ENCODE data around the gene ELN.
A peak's percentile ranks its signal among the peaks of the same experiment; 100 is the strongest.

The ELN gene

GRCh38 chr7:74053589-74054186 is 25.7 kb downstream of the ELN start:
- peaks cover 6% of the 10 kb centered on the region for H3K9me3 Mint-ChIP-seq
- peaks cover 58% of the 10 kb centered on the region for H3K27me3 Mint-ChIP-seq
- ATAC-seq = no peak
- no peaks in the 10 kb centered on the region for H3K36me3 Mint-ChIP-seq
- no peak overlapping the region for H3K27ac Mint-ChIP-seq
- H3K4me1 Mint-ChIP-seq = peaks cover 15% of the 10 kb centered on the region
- no peak overlapping the region for H3K4me3 Mint-ChIP-seq

GRCh38 chr7:74056096-74056915 is 28.3 kb downstream of the ELN start:
- no peak overlapping the region for H3K4me3 Mint-ChIP-seq
- H3K9me3 Mint-ChIP-seq = peaks cover 6% of the 10 kb centered on the region
- ATAC-seq = no peak
- no peak overlapping the region for H3K27ac Mint-ChIP-seq
- H3K27me3 Mint-ChIP-seq = peaks cover 61% of the 10 kb centered on the region
- no peaks in the 10 kb centered on the region for H3K36me3 Mint-ChIP-seq
- H3K4me1 Mint-ChIP-seq = peaks cover 15% of the 10 kb centered on the region

- Mint-ChIP-seq H3K27me3 (peaks cover 56% of the 10 kb centered on the region), H3K4me1 (peaks cover 16% of the 10 kb centered on the region), H3K27ac (no peak overlapping the region), H3K4me3 (no peak overlapping the region), H3K9me3 (peaks cover 6% of the 10 kb centered on the region), H3K36me3 (no peaks in the 10 kb centered on the region)
- no peak for ATAC-seq
Observed at GRCh38 chr7:74057216-74057925, 29.4 kb downstream of the ELN start.

GRCh38 chr7:74057987-74058386 is 30.0 kb downstream of the ELN start:
- ATAC-seq = no peak

GRCh38 chr7:74058486-74058885 is 30.5 kb downstream of the ELN start:
- Mint-ChIP-seq H3K9me3 (peaks cover 4% of the 10 kb centered on the region), H3K27ac (no peak overlapping the region), H3K36me3 (no peaks in the 10 kb centered on the region), H3K4me3 (no peak overlapping the region), H3K27me3 (peaks cover 50% of the 10 kb centered on the region), H3K4me1 (peaks cover 13% of the 10 kb centered on the region)
- ATAC-seq = no peak

More at GRCh38 chr7:74057987-74058386, 30.0 kb downstream of the ELN start:
- Mint-ChIP-seq H3K27ac (no peak overlapping the region), H3K9me3 (peaks cover 6% of the 10 kb centered on the region), H3K4me1 (peaks cover 13% of the 10 kb centered on the region), H3K36me3 (no peaks in the 10 kb centered on the region), H3K27me3 (peaks cover 50% of the 10 kb centered on the region), H3K4me3 (no peak overlapping the region)

- ATAC-seq = no peak
- peaks cover 13% of the 10 kb centered on the region for H3K4me1 Mint-ChIP-seq
- H3K36me3 Mint-ChIP-seq = no peaks in the 10 kb centered on the region
- H3K27me3 Mint-ChIP-seq = peaks cover 49% of the 10 kb centered on the region
- no peak overlapping the region for H3K27ac Mint-ChIP-seq
- no peak overlapping the region for H3K4me3 Mint-ChIP-seq
- no peaks in the 10 kb centered on the region for H3K9me3 Mint-ChIP-seq
Observed at GRCh38 chr7:74059037-74059436, 31.1 kb downstream of the ELN start.

- Mint-ChIP-seq H3K36me3 (no peaks in the 10 kb centered on the region), H3K27me3 (peaks cover 40% of the 10 kb centered on the region), H3K4me1 (peaks cover 13% of the 10 kb centered on the region), H3K27ac (no peak overlapping the region), H3K4me3 (no peak overlapping the region), H3K9me3 (no peaks in the 10 kb centered on the region)
- ATAC-seq = peak; percentile 17
Observed at GRCh38 chr7:74059681-74060588, 32.0 kb downstream of the ELN start.

GRCh38 chr7:74061840-74062539 is 34.0 kb downstream of the ELN start:
- ATAC-seq = peak; percentile 83
- peak overlapping the region; percentile 78 for H3K27ac Mint-ChIP-seq
- H3K4me1 Mint-ChIP-seq = peaks cover 13% of the 10 kb centered on the region
- H3K4me3 Mint-ChIP-seq = peak overlapping the region; percentile 49
- H3K27me3 Mint-ChIP-seq = peaks cover 27% of the 10 kb centered on the region
- H3K9me3 Mint-ChIP-seq = no peaks in the 10 kb centered on the region
- H3K36me3 Mint-ChIP-seq = no peaks in the 10 kb centered on the region

GRCh38 chr7:74063223-74063641 is 35.3 kb downstream of the ELN start:
- no peaks in the 10 kb centered on the region for H3K36me3 Mint-ChIP-seq
- peaks cover 16% of the 10 kb centered on the region for H3K27me3 Mint-ChIP-seq
- H3K9me3 Mint-ChIP-seq = no peaks in the 10 kb centered on the region
- H3K27ac Mint-ChIP-seq = no peak overlapping the region
- H3K4me3 Mint-ChIP-seq = no peak overlapping the region
- H3K4me1 Mint-ChIP-seq = peaks cover 11% of the 10 kb centered on the region
- ATAC-seq = no peak

- no peak overlapping the region for H3K27ac Mint-ChIP-seq
Observed at GRCh38 chr7:74063646-74064045, 35.7 kb downstream of the ELN start.

GRCh38 chr7:74064696-74065095 is 36.7 kb downstream of the ELN start:
- H3K27me3 Mint-ChIP-seq = peaks cover 9% of the 10 kb centered on the region
- no peak overlapping the region for H3K4me3 Mint-ChIP-seq
- no peak overlapping the region for H3K27ac Mint-ChIP-seq

More at GRCh38 chr7:74063646-74064045, 35.7 kb downstream of the ELN start:
- no peak for ATAC-seq
- Mint-ChIP-seq H3K4me3 (no peak overlapping the region), H3K36me3 (no peaks in the 10 kb centered on the region), H3K9me3 (no peaks in the 10 kb centered on the region), H3K27me3 (peaks cover 12% of the 10 kb centered on the region), H3K4me1 (peaks cover 11% of the 10 kb centered on the region)

GRCh38 chr7:74066626-74067025 is 38.7 kb downstream of the ELN start:
- no peak for ATAC-seq
- Mint-ChIP-seq H3K27ac (no peak overlapping the region), H3K27me3 (peaks cover 9% of the 10 kb centered on the region), H3K9me3 (no peaks in the 10 kb centered on the region), H3K4me1 (peaks cover 11% of the 10 kb centered on the region), H3K4me3 (no peak overlapping the region), H3K36me3 (no peaks in the 10 kb centered on the region)

More at GRCh38 chr7:74064696-74065095, 36.7 kb downstream of the ELN start:
- Mint-ChIP-seq H3K36me3 (no peaks in the 10 kb centered on the region), H3K9me3 (no peaks in the 10 kb centered on the region), H3K4me1 (peaks cover 11% of the 10 kb centered on the region)
- no peak for ATAC-seq

GRCh38 chr7:74068378-74069085 is 40.6 kb downstream of the ELN start:
- H3K27ac Mint-ChIP-seq = no peak overlapping the region
- no peak overlapping the region for H3K4me3 Mint-ChIP-seq
- peaks cover 4% of the 10 kb centered on the region for H3K27me3 Mint-ChIP-seq
- H3K4me1 Mint-ChIP-seq = peaks cover 5% of the 10 kb centered on the region
- ATAC-seq = no peak
- no peaks in the 10 kb centered on the region for H3K36me3 Mint-ChIP-seq
- H3K9me3 Mint-ChIP-seq = no peaks in the 10 kb centered on the region

- Mint-ChIP-seq H3K4me1 (peaks cover 5% of the 10 kb centered on the region), H3K27ac (no peak overlapping the region), H3K27me3 (no peaks in the 10 kb centered on the region), H3K9me3 (no peaks in the 10 kb centered on the region), H3K4me3 (no peak overlapping the region), H3K36me3 (no peaks in the 10 kb centered on the region)
- no peak for ATAC-seq
Observed at GRCh38 chr7:74069086-74069541, 41.1 kb downstream of the ELN start.
